Measurements from ENCODE around the gene GFRA3. TPM values are rescaled to one million over a fixed set of nuclear protein-coding genes. Genes with fewer than 3 reads are reported as not detected.
"Not testable (repeated sequence)": the region's sequence is repeated elsewhere in the genome, so short reads cannot be mapped to it uniquely, and the experiment has no call there.

Gene GFRA3, protein sequence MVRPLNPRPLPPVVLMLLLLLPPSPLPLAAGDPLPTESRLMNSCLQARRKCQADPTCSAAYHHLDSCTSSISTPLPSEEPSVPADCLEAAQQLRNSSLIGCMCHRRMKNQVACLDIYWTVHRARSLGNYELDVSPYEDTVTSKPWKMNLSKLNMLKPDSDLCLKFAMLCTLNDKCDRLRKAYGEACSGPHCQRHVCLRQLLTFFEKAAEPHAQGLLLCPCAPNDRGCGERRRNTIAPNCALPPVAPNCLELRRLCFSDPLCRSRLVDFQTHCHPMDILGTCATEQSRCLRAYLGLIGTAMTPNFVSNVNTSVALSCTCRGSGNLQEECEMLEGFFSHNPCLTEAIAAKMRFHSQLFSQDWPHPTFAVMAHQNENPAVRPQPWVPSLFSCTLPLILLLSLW
- under 1 TPM in 1 of 6 experiments, not detected in 5; 0.17 TPM for total RNA-seq
- long read RNA-seq = 0 reads

DNA sequence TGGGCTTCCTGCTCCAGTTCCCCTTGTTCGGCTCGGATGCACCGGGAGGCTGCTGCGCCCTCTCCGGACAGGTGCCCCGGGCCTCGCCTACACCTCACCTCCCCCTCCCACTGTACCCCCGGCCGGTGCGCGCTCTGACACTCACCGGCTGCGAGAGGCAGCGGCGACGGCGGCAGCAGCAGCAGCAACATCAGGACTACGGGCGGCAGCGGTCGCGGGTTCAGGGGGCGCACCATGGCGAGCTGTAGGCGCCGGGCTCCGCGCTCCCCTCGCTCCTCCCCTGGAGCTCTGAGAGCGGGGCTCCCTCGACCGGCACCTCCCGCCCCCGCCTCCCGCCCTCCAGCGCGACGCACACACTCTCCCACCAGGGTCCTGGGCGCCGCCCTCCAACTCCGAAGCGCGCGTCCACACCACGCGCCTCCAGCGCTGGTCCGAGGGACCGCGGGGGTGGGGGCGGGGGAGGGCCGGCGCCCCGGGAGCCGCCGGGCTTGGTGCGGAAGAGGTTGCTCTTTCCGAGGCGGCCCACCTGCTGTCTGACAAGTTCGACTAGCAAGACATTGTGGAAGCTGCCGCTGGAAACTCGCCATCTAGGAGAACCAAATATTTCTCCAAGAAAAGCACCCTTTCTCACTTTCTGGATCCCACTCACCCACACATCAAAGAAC lies at the start of gene GFRA3:
GFRA3 (minus strand) TSS at position 433 of the 665 bp plus-strand sequence; CDS start at position 236, 197 bp downstream.
- Histone ChIP-seq H3K27ac (no peak within 1 kb of the TSS), H3K27me3 (no peaks in the 10 kb centered on the region), H3K4me3 (peak within 1 kb of the TSS in 1 of 3 donors; percentile 1), H3K4me1 (peaks cover 0 to 32% (median 14%) of the 10 kb centered on the region in 4 donors), H3K9me3 (no peaks in the 10 kb centered on the region), H3K36me3 (no peaks in the 10 kb centered on the region)
- ATAC-seq = no peak
- intact Hi-C loops (cut with DNase I) = no loop called here
- 38% methylated on average over 18 of the region's 62 CpGs for WGBS (ENCODE audit: insufficient coverage, low coverage, low lambda C conversion rate, missing lambda C conversion rate)
- TF ChIP-seq, protein P1, sequence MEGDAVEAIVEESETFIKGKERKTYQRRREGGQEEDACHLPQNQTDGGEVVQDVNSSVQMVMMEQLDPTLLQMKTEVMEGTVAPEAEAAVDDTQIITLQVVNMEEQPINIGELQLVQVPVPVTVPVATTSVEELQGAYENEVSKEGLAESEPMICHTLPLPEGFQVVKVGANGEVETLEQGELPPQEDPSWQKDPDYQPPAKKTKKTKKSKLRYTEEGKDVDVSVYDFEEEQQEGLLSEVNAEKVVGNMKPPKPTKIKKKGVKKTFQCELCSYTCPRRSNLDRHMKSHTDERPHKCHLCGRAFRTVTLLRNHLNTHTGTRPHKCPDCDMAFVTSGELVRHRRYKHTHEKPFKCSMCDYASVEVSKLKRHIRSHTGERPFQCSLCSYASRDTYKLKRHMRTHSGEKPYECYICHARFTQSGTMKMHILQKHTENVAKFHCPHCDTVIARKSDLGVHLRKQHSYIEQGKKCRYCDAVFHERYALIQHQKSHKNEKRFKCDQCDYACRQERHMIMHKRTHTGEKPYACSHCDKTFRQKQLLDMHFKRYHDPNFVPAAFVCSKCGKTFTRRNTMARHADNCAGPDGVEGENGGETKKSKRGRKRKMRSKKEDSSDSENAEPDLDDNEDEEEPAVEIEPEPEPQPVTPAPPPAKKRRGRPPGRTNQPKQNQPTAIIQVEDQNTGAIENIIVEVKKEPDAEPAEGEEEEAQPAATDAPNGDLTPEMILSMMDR (IDR thresholded peaks at IDR 0.05) = no peak
- no peak for TF ChIP-seq POLR2A (IDR thresholded peaks at IDR 0.05)
- no peak for DNase-seq

DNA sequence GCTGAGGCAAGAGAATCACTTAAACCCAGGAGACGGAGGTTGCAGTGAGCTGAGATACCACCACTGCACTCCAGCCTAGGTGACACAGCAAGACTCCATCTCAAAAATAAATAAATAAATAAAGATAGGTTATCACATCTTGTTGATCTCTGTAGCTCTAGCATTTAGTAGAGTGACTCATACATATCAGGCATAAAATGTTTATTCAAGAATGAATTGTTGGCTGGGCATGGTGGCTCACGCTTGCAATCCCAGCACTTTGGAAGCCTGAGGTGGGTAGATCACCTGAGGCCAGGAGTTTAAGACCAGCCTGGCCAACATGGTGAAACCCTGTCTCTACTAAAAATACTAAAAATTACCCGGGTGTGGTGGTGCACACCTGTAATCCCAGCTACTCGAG lies 43.8 kb upstream of the GFRA3 start:
- intact Hi-C loops (cut with DNase I); H3K36me3 ChIP-seq; H3K4me3 ChIP-seq; H3K9me3 ChIP-seq; H3K4me1 ChIP-seq; DNase-seq; H3K27me3 ChIP-seq; H3K27ac ChIP-seq; ATAC-seq: not testable (repeated sequence)
- WGBS (ENCODE audit: insufficient coverage, low coverage, low lambda C conversion rate, missing lambda C conversion rate) = 100% methylated on average over 4 of the region's 4 CpGs

DNA sequence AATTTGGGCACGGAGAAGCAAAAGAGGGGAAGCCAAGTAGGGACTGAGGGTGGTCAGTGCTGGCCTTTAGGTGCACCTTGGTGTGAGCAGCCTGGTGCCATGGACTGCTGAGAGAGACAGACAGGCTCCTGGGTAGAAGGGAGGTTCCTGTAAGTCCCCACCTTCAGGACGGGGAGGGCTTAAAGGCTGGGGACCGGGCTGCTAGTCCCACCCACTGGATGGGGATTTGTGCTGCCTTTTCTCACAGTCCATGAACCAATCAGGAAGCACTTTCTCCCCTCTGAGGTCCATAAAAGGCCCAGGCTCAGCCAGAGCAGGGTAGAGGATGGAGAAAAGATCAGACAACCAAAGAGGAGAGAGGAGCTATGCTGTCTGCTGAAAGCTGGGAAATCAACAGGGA lies 41.9 kb upstream of the GFRA3 start:
- intact Hi-C loops (cut with DNase I) = no loop called here
- 100% methylated on average over 2 of the region's 3 CpGs for WGBS (ENCODE audit: insufficient coverage, low coverage, low lambda C conversion rate, missing lambda C conversion rate)

DNA sequence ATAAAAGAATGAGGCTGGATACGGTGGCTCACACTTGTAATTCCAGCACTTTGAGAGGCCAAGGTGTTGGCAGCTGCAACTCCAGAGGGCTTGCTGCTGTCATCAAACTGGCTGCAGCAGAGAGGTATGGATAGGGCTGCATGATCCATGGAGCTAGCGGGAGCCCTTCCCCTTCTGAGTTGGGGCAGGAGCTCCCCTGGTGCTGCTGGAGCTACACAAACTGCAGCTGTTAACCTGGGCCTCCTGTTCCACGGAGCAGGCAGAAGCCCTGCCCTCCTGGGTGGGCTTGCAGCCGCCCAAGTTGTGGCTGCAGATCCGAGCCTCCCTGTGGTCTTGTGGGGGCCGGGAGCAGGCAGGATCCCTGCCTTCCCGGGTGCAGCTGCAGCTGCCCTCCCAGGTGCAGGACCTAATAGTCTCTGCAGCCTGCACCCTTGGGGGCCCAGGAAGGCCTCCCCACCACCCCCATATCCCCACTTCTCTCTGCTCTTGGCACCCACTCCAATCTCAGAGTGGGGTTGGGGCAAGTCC lies 41.4 kb upstream of the GFRA3 start:
- H3K36me3 ChIP-seq = no peaks in the 10 kb centered on the region
- no peak for DNase-seq
- H3K27me3 ChIP-seq = no peaks in the 10 kb centered on the region
- no peak overlapping the region for H3K4me3 ChIP-seq
- no peak for ATAC-seq
- no peaks in the 10 kb centered on the region for H3K4me1 ChIP-seq
- intact Hi-C loops (cut with DNase I) = no loop called here
- no peak overlapping the region for H3K27ac ChIP-seq
- no peak for TF ChIP-seq POLR2A (IDR thresholded peaks at IDR 0.05)
- H3K9me3 ChIP-seq = no peaks in the 10 kb centered on the region
- WGBS (ENCODE audit: insufficient coverage, low coverage, low lambda C conversion rate, missing lambda C conversion rate) = 88% methylated on average over 1 of the region's 7 CpGs

More for the DNA sequence above, 41.9 kb upstream of the GFRA3 start:
- ATAC-seq (no peak), DNase-seq (no peak)
- Histone ChIP-seq H3K27ac (no peak overlapping the region), H3K36me3 (no peaks in the 10 kb centered on the region), H3K27me3 (no peaks in the 10 kb centered on the region), H3K4me1 (no peaks in the 10 kb centered on the region), H3K4me3 (no peak overlapping the region), H3K9me3 (no peaks in the 10 kb centered on the region)
- no peak for TF ChIP-seq POLR2A (IDR thresholded peaks at IDR 0.05)
- TF ChIP-seq, protein P1 (IDR thresholded peaks at IDR 0.05) = no peak

DNA sequence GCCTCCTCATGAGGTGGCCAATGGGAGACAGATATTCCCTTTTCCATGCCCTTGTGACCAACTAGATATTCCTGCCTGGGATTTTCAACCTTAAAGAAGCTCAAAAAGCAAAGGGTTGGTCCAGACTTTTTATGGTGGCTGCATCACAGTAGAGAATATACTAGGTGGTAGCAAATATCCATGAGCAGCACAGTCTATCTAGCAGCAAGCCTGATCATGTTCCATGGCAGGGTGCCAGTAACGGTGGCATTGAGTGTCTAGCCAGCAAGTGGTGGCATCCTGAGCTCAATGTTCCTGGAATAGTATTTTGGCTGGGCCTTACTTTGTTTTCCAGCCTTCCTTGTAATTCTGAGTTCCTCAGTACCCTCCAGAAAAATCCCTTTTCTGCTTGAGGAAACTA lies 31.4 kb upstream of the GFRA3 start:
- DNase-seq = peak in 1 of 3 donors; percentile 52
- WGBS (ENCODE audit: insufficient coverage, low coverage, low lambda C conversion rate, missing lambda C conversion rate) = 17% methylated on average over 1 of the region's 1 CpG
- Histone ChIP-seq H3K27me3 (no peaks in the 10 kb centered on the region), H3K36me3 (no peaks in the 10 kb centered on the region), H3K27ac (no peak overlapping the region), H3K4me1 (no peaks in the 10 kb centered on the region), H3K9me3 (no peaks in the 10 kb centered on the region), H3K4me3 (no peak overlapping the region)
- no peak for TF ChIP-seq POLR2A (IDR thresholded peaks at IDR 0.05)
- TF ChIP-seq, protein P1 (IDR thresholded peaks at IDR 0.05) = no peak
- intact Hi-C loops (cut with DNase I) = no loop called here
- peak in 1 of 4 donors; percentile 46 for ATAC-seq

Measured in right lobe of liver (tissue), 6 donors.